Esophagus muscularis mucosa (tissue), 4 donors: ENCODE data around the gene COL8A2. TPM values are rescaled to one million over a fixed set of nuclear protein-coding genes. Genes with fewer than 3 reads are reported as not detected.

ENCODE experiments used
- DNase-seq: peaks from one replicate; pipeline ENCODE4 v3.0.0-alpha.2; 2017; ENCODE audit errors: extremely low spot score
- H3K27ac ChIP-seq, 4 donors: fragments of 200-600 bp; sonication (generic); replicated peaks in 1 of 4; 1 replicate in 3 of 4; 2 replicates in 1 of 4; pipeline ENCODE4 v1.5.1; 2016 to 2019; ENCODE audit warnings: mild to moderate bottlenecking in 1 of 4
- H3K27me3 ChIP-seq, 4 donors: fragments of 200-600 bp; sonication (generic); one replicate each; pipeline versions ENCODE4 v1.5.1 to v1.6.0; 2016 to 2019
- H3K36me3 ChIP-seq, 4 donors: fragments of 200-600 bp; sonication (generic); one replicate each; pipeline ENCODE4 v1.5.1; 2016 to 2019
- H3K4me1 ChIP-seq, 4 donors: fragments of 200-600 bp; sonication (generic); one replicate each; pipeline ENCODE4 v1.5.1; 2016 to 2019
- H3K4me3 ChIP-seq, 4 donors: fragments of 200-600 bp; sonication (generic); 1 replicate in 2 of 4; 2 replicates in 2 of 4; pipeline ENCODE4 v1.5.1; 2016 to 2019; ENCODE audit warnings: mild to moderate bottlenecking in 4 of 4, moderate library complexity in 1 of 4
- H3K9me3 ChIP-seq, 4 donors: fragments of 200-600 bp; sonication (generic); 1 replicate in 3 of 4; 2 replicates in 1 of 4; pipeline ENCODE4 v1.5.1; 2016 to 2019
- CTCF ChIP-seq, 3 experiments: fragments of 200-600 bp in 2 of 3; fragments of 450-650 bp in 1 of 3; sonication (generic) in 2 of 3; IDR thresholded peaks; one replicate each; pipeline ENCODE4 v1.5.1; 2017 to 2019; ENCODE audit warnings: antibody characterized with exemption in 3 of 3, mild to moderate bottlenecking in 2 of 3, moderate library complexity in 1 of 3
- EP300 ChIP-seq: sonication (generic); formaldehyde crosslinking; IDR thresholded peaks from one replicate; pipeline ENCODE4 v1.6.1; 2017; ENCODE audit warnings: antibody characterized with exemption
- POLR2A ChIP-seq: fragments of 450-650 bp; IDR thresholded peaks from one replicate; pipeline ENCODE4 v1.6.1; 2017; ENCODE audit warnings: antibody characterized with exemption, moderate library complexity, mild to moderate bottlenecking, low read depth
- POLR2AphosphoS5 ChIP-seq, 2 donors: sonication (generic); formaldehyde crosslinking; IDR thresholded peaks; one replicate each; pipeline ENCODE4 v1.6.1; 2017; ENCODE audit warnings: antibody characterized with exemption in 2 of 2
- WGBS: methylation state at CpG from one replicate; pipeline ENCODE4 v1.1.5; 2018; 5-methylcytosine and 5-hydroxymethylcytosine counted together
- intact Hi-C: fragments of 100-400 bp; cut with DNase I; formaldehyde crosslinking; loops from one replicate; pipeline ENCODE4 v1.15.1; 2023
- total RNA-seq, 4 donors: library from RNA; depleted of rRNA; stranded (reverse); fragments of >200 nt; gene quantifications; one replicate each; pipeline versions ENCODE4 v1.1.0 to v1.2.1, GENCODE V29; 2016

COL8A2 gene
- total RNA-seq, 4 donors from 2014 or later = 20.7 to 57.4 (median 34.7) TPM

DNA sequence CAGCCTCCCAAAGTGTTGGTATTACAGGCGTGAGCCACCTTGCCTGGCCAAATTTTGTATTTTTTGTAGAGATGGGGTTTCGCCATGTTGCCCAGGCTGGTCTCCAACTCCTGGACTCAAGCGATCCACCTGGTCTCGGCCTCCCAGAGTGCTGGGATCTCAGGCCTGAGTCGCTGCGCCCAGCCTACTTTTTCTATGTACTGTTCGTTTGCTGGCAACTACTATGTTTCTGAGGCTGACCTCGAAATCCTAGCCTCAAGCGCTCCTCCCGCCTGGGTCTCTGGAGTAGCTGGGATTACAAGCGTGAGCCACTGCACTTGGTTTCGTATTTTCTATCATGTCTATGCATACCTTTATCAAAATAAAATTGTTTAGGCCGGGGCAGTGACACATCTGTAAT, 41.8 kb downstream of the COL8A2 start:
- 93% methylated on average over 13 of the region's 13 CpGs for WGBS
- peak overlapping the region in 1 of 4 donors; percentile 55 for H3K4me3 ChIP-seq
- H3K27me3 ChIP-seq = peaks cover 0 to 39% (median 3%) of the 10 kb centered on the region in 4 donors
- peaks cover 13 to 22% (median 19%) of the 10 kb centered on the region in 4 donors for H3K4me1 ChIP-seq
- no peaks in the 10 kb centered on the region for H3K36me3 ChIP-seq
- no peak overlapping the region for H3K27ac ChIP-seq
- intact Hi-C loops = no loop called here
- TF ChIP-seq POLR2A (no peak), POLR2AphosphoS5 (IDR thresholded peaks at IDR 0.05) (no peak), CTCF (IDR thresholded peaks at IDR 0.05) (no peak), EP300 (no peak)
- DNase-seq = peak; percentile 34
- H3K9me3 ChIP-seq = no peaks in the 10 kb centered on the region

- H3K27me3 ChIP-seq = peaks cover 0 to 39% (median 3%) of the 10 kb centered on the region in 4 donors
- intact Hi-C loops = no loop called here
- TF ChIP-seq CTCF (IDR thresholded peaks at IDR 0.05) = no peak
- 80% methylated on average over 3 of the region's 3 CpGs for WGBS
- DNase-seq = peak; percentile 74
- peaks cover 11 to 17% (median 16%) of the 10 kb centered on the region in 4 donors for H3K4me1 ChIP-seq
- no peak overlapping the region for H3K4me3 ChIP-seq
- H3K27ac ChIP-seq = no peak overlapping the region
- H3K9me3 ChIP-seq = no peaks in the 10 kb centered on the region
- H3K36me3 ChIP-seq = no peaks in the 10 kb centered on the region
These were observed 43.0 kb downstream of the COL8A2 start for GRCh38 chr1:36081926-36082485.

- no peak for TF ChIP-seq POLR2AphosphoS5 (IDR thresholded peaks at IDR 0.05)
- TF ChIP-seq POLR2A = no peak
- TF ChIP-seq EP300 = no peak
- no peak for TF ChIP-seq CTCF (IDR thresholded peaks at IDR 0.05)
- no peak overlapping the region for H3K4me3 ChIP-seq
- 79% methylated on average over 6 of the region's 6 CpGs for WGBS
- DNase-seq = no peak
- H3K9me3 ChIP-seq = no peaks in the 10 kb centered on the region
- intact Hi-C loops = no loop called here
- peaks cover 0 to 28% (median 3%) of the 10 kb centered on the region in 4 donors for H3K27me3 ChIP-seq
- peaks cover 11 to 17% (median 16%) of the 10 kb centered on the region in 4 donors for H3K4me1 ChIP-seq
- H3K27ac ChIP-seq = no peak overlapping the region
- no peaks in the 10 kb centered on the region for H3K36me3 ChIP-seq
These were observed 44.2 kb downstream of the COL8A2 start for GRCh38 chr1:36080801-36081200.

GRCh38 chr1:36080236-36080635, 44.8 kb downstream of the COL8A2 start:
- Histone ChIP-seq H3K36me3 (no peaks in the 10 kb centered on the region), H3K27me3 (peaks cover 0 to 25% (median 3%) of the 10 kb centered on the region in 4 donors), H3K9me3 (no peaks in the 10 kb centered on the region), H3K27ac (no peak overlapping the region), H3K4me3 (no peak overlapping the region), H3K4me1 (peaks cover 11 to 17% (median 16%) of the 10 kb centered on the region in 4 donors)
- no peak for TF ChIP-seq POLR2AphosphoS5 (IDR thresholded peaks at IDR 0.05)
- TF ChIP-seq CTCF (IDR thresholded peaks at IDR 0.05) = no peak
- TF ChIP-seq EP300 = no peak
- no peak for TF ChIP-seq POLR2A
- DNase-seq = peak; percentile 24
- WGBS = 46% methylated on average over 3 of the region's 3 CpGs
- intact Hi-C loops = no loop called here

DNA sequence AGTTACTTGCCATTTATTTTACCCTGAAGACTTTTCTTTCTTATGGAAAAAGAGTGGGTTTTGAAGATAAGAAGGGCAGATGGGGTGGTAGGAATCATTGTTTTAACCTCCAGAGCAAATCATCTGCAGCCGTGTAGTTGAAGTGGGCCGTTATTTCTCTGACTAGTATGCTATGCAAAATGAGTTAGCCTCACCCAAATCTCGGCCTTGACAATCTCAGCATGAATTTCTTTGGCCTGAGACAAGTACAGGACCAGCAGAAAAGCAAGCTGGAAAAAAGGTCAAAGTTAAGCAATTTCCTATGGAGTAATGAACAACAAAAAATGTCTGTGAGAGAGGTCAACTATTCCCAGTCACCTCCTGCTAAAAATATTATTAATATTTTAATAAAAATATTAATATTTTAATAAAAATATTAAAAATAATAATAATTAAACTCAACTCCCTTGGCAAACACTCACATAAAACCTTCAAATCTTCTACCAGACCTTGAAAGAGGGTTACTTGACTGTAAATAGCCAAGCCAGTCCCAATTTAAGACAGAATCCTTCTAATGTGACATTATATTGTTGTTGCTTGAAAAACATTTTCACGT, 47.9 kb downstream of the COL8A2 start:
- TF ChIP-seq CTCF (IDR thresholded peaks at IDR 0.05) = no peak
- no peak for TF ChIP-seq POLR2AphosphoS5 (IDR thresholded peaks at IDR 0.05)
- no peak for TF ChIP-seq POLR2A
- no peak for TF ChIP-seq EP300
- H3K4me1 ChIP-seq = no peaks in the 10 kb centered on the region
- WGBS = 70% methylated on average over 4 of the region's 4 CpGs
- H3K9me3 ChIP-seq = no peaks in the 10 kb centered on the region
- no peaks in the 10 kb centered on the region for H3K27me3 ChIP-seq
- H3K4me3 ChIP-seq = no peak overlapping the region
- peak; percentile 34 for DNase-seq
- H3K36me3 ChIP-seq = no peaks in the 10 kb centered on the region
- intact Hi-C loops = no loop called here
- H3K27ac ChIP-seq = no peak overlapping the region
